A549 treated with DMSO at 1 μM for 4 hours (cell line): ENCODE results near the gene UQCR11. TPM values are rescaled to one million over a fixed set of nuclear protein-coding genes. Genes with fewer than 3 reads are reported as not detected.

Experiments used
- total RNA-seq: library from RNA; stranded (reverse); fragments of 200-300 nt; extraction: Qiagen RNA extraction; gene quantifications from 5 replicates; pipeline ENCODE4 v1.2.3, GENCODE V29; 2022; ENCODE audit warnings: low read depth

The UQCR11 gene
- total RNA-seq: 93.1 to 175 TPM (median 172 TPM) in 5 replicates

GRCh38 chr19:1605236-1606137 lies at the start of gene UQCR11:
Gene UQCR11 (minus strand): TSS chr19:1605462. CDS start chr19:1605409, 53 bp downstream.

DNA sequence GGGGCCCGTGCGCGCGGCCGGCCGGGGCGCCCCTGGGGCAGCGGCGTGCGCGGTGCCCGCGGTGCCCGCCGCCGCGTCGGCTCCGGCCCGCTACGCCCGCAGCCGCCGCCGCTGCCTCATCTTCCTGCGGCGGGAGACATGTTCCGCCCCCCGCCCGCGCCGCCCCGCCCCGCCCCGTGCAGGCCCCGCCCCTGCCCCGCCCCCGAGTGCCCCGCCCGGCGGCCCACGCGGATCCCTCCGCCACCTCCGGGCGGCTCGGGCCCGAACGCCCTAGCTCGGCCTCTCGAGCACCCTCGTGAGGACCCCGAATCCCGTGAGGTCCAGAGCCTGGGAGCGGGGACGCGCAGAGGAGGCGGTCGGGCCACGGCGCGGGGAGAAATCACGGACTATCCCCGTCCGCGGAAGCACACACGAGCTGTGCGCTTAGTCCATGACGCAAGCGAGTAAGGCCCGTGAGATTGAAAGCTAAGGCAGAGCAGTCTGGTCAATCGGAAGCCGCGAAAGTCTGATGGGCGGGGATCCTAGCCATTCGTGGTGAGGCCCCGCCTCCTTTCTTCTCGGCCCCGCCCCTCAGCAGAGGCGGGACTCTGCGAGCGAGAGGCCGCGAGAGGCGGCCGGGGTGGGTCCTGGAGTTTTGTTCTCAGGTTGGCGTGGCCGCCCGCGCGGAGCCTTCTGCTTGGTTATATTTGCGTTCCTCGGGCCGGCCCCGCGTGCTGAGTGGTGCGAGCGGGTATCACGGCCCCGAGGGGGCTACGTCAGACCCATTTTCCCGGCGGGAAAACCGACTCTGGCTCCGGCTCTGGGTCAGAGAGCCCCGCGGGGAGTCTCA lies 47.4 kb upstream of the UQCR11 start, which contains the start of gene TCF3:
TSS of gene TCF3 (minus strand) at position 145 of the 829 bp plus-strand sequence. CDS start 2,367 bp downstream, outside the sequence.

DNA sequence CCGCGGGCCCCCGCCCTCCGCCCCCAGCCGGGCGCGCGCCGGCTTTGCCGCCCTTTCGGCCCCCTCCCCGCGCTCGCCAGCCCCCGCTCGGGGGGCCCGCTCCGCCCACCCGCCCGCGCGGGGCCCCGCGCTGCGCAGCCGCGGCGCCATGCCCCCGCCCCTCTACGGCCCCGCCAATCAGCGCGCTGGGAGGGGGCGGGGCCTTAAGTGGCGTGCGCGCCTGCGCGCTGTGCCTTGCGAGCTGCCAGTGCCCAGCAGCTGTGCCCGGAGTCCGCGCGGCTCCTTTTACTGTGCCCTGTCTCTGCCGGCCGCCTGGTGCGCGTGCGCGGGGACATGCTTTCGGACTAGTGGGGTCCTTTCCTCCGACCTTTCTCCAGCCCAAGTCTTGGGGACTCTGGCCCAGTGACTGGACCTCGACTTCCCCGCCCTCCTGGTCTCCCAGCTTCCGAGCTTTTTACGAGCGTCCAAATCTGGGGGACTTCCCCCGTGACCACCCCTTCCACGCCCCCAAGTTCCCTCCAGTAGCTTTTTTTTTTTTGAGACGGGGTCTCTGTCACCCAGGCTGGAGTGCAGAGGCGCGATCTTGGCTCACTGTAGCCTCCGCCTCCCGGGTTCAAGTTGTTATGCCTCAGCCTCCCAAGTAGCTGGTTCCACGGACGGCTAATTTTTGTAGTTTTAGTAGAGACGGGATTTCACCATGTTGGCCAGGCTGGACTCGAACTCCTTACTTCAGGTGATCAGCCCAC lies 12.3 kb downstream of the UQCR11 start, which contains the start of gene MBD3:
TSS of gene MBD3 (minus strand) at position 111 of the 746 bp plus-strand sequence. CDS start 234 bp downstream, outside the sequence.

GRCh38 chr19:1568320-1569019 lies 36.8 kb downstream of the UQCR11 start, which contains the start of gene MEX3D:
Gene MEX3D (minus strand): TSS chr19:1568325. CDS start chr19:1568058, 267 bp downstream.

Other genes starting within 250 kb of the UQCR11 start
- 61.3 to 78.6 TPM (median 70.3 TPM) in 5 replicates for gene NDUFS7, start 221.6 kb downstream of the UQCR11 start, total RNA-seq
- 25.1 to 40.6 TPM (median 35.1 TPM) in 5 replicates for gene GAMT, start 203.9 kb downstream of the UQCR11 start, total RNA-seq
- gene DAZAP1, start 197.9 kb downstream of the UQCR11 start, total RNA-seq: 81.3 to 109 TPM (median 103 TPM) in 5 replicates
- gene RPS15, start 167.1 kb downstream of the UQCR11 start, total RNA-seq: 1,625 to 1,906 TPM (median 1,687 TPM) in 5 replicates
- gene APC2, start 155.3 kb downstream of the UQCR11 start, total RNA-seq: 0.91 to 2.5 TPM (median 2.0 TPM) in 5 replicates
- 10.9 to 20.9 TPM (median 20.3 TPM) in 5 replicates for gene C19orf25, start 126.2 kb downstream of the UQCR11 start, total RNA-seq
- gene PCSK4, start 115.1 kb downstream of the UQCR11 start, total RNA-seq: 0.64 to 1.2 TPM (median 0.89 TPM) in 5 replicates
- 3.7 to 5.9 TPM (median 4.9 TPM) in 5 replicates for gene REEP6, start 114.3 kb downstream of the UQCR11 start, total RNA-seq
- gene ADAMTSL5, start 92.4 kb downstream of the UQCR11 start, total RNA-seq: 2.7 to 4.2 TPM (median 3.4 TPM) in 5 replicates
- gene PLK5, start 81.4 kb downstream of the UQCR11 start, total RNA-seq: 0.03 TPM in 1 of 5 replicates, not detected in the others
- 5.7 to 11.9 TPM (median 10.1 TPM) in 5 replicates for gene MEX3D, start 37.1 kb downstream of the UQCR11 start, total RNA-seq
- 37.2 to 56.9 TPM (median 47.8 TPM) in 5 replicates for gene MBD3, start 12.6 kb downstream of the UQCR11 start, total RNA-seq
- 38.6 to 70.5 TPM (median 58.8 TPM) in 5 replicates for gene TCF3, start 47.2 kb upstream of the UQCR11 start, total RNA-seq
- gene ONECUT3, start 148.0 kb upstream of the UQCR11 start, total RNA-seq: 0.01 TPM in 1 of 5 replicates, not detected in the others
- 1.8 to 3.5 TPM (median 3.1 TPM) in 5 replicates for gene ATP8B3, start 206.8 kb upstream of the UQCR11 start, total RNA-seq
- gene REXO1, start 243.0 kb upstream of the UQCR11 start, total RNA-seq: 16.8 to 22.0 TPM (median 19.8 TPM) in 5 replicates